ENCODE results near the gene FOXN3. TPM values are rescaled to one million over a fixed set of nuclear protein-coding genes. Genes with fewer than 3 reads are reported as not detected.

The FOXN3 gene
- total RNA-seq, 6 experiments from 2014 or later, result 31.9 to 43.4 (median 37.9) TPM

GRCh38 chr14:89407856-89408255 lies 9.2 kb downstream of the FOXN3 start:
- Mint-ChIP-seq H3K27ac (no peak overlapping the region), H3K36me3 (ENCODE audit: low read depth) (peaks cover 14% of the 10 kb centered on the region), H3K4me3 (no peak overlapping the region), H3K27me3 (ENCODE audit: insufficient read depth) (no peaks in the 10 kb centered on the region), H3K9me3 (no peaks in the 10 kb centered on the region), H3K4me1 (ENCODE audit: low read depth) (peaks cover 24% of the 10 kb centered on the region)
- no peak for DNase-seq
- no peak for TF ChIP-seq CTCF (IDR thresholded peaks at IDR 0.05)

GRCh38 chr14:89406941-89407340 lies 10.1 kb downstream of the FOXN3 start:
- Mint-ChIP-seq H3K36me3 (ENCODE audit: low read depth) (peaks cover 7% of the 10 kb centered on the region), H3K27me3 (ENCODE audit: insufficient read depth) (no peaks in the 10 kb centered on the region), H3K4me3 (no peak overlapping the region), H3K9me3 (no peaks in the 10 kb centered on the region), H3K27ac (no peak overlapping the region), H3K4me1 (ENCODE audit: low read depth) (peaks cover 18% of the 10 kb centered on the region)
- no peak for TF ChIP-seq CTCF (IDR thresholded peaks at IDR 0.05)
- DNase-seq, result no peak

- Mint-ChIP-seq H3K27ac (no peak overlapping the region), H3K9me3 (no peaks in the 10 kb centered on the region)
Measured at GRCh38 chr14:89406361-89406760, 10.7 kb downstream of the FOXN3 start.

GRCh38 chr14:89405712-89406111 lies 11.3 kb downstream of the FOXN3 start:
- Mint-ChIP-seq H3K4me1 (ENCODE audit: low read depth) (peaks cover 18% of the 10 kb centered on the region), H3K27ac (no peak overlapping the region), H3K27me3 (ENCODE audit: insufficient read depth) (no peaks in the 10 kb centered on the region), H3K36me3 (ENCODE audit: low read depth) (peaks cover 6% of the 10 kb centered on the region), H3K4me3 (no peak overlapping the region), H3K9me3 (no peaks in the 10 kb centered on the region)
- TF ChIP-seq CTCF (IDR thresholded peaks at IDR 0.05), result no peak
- DNase-seq, result no peak

More at GRCh38 chr14:89406361-89406760, 10.7 kb downstream of the FOXN3 start:
- no peak overlapping the region for H3K4me3 Mint-ChIP-seq
- H3K4me1 Mint-ChIP-seq (ENCODE audit: low read depth), result peaks cover 18% of the 10 kb centered on the region
- DNase-seq, result no peak
- no peaks in the 10 kb centered on the region for H3K27me3 Mint-ChIP-seq (ENCODE audit: insufficient read depth)
- no peak for TF ChIP-seq CTCF (IDR thresholded peaks at IDR 0.05)
- peaks cover 6% of the 10 kb centered on the region for H3K36me3 Mint-ChIP-seq (ENCODE audit: low read depth)

DNA sequence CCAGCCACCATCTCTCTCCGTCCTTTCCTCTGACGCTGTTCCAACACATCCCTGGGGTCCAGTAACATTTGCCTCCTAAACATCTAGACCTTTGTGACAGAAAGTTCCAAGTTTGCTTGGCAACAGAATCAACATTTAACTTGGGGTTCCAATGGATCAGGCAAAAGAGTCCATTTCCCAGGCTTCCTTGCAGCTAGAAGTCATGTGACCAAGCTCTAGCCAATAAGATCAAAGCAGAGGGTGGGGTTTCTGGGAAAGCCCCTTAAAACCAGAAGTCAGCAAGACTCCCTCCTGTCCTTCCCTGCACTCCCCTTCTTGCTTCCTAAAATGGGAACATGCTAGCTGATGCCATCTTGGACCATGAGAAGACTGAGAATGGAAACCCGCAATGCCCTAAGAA lies 14.7 kb downstream of the FOXN3 start:
- H3K36me3 Mint-ChIP-seq (ENCODE audit: low read depth), result peaks cover 6% of the 10 kb centered on the region
- H3K27ac Mint-ChIP-seq, result no peak overlapping the region
- no peak for TF ChIP-seq CTCF (IDR thresholded peaks at IDR 0.05)
- DNase-seq, result no peak
- peaks cover 24% of the 10 kb centered on the region for H3K4me1 Mint-ChIP-seq (ENCODE audit: low read depth)
- no peaks in the 10 kb centered on the region for H3K9me3 Mint-ChIP-seq
- no peaks in the 10 kb centered on the region; the same call in 1 of the 2 replicates for H3K27me3 Mint-ChIP-seq (ENCODE audit: insufficient read depth)
- H3K4me3 Mint-ChIP-seq, result no peak overlapping the region

- H3K36me3 Mint-ChIP-seq (ENCODE audit: low read depth), result peaks cover 6% of the 10 kb centered on the region
- H3K4me1 Mint-ChIP-seq (ENCODE audit: low read depth), result peaks cover 18% of the 10 kb centered on the region
- no peaks in the 10 kb centered on the region; the same call in 1 of the 2 replicates for H3K27me3 Mint-ChIP-seq (ENCODE audit: insufficient read depth)
- TF ChIP-seq CTCF (IDR thresholded peaks at IDR 0.05), result no peak
- no peak overlapping the region for H3K27ac Mint-ChIP-seq
- H3K4me3 Mint-ChIP-seq, result no peak overlapping the region
- no peaks in the 10 kb centered on the region for H3K9me3 Mint-ChIP-seq
- DNase-seq, result no peak
Measured at GRCh38 chr14:89401761-89402160, 15.3 kb downstream of the FOXN3 start.

Measured in HFFc6 (cell line).